ENCODE results near the gene KCNC3.

DNA sequence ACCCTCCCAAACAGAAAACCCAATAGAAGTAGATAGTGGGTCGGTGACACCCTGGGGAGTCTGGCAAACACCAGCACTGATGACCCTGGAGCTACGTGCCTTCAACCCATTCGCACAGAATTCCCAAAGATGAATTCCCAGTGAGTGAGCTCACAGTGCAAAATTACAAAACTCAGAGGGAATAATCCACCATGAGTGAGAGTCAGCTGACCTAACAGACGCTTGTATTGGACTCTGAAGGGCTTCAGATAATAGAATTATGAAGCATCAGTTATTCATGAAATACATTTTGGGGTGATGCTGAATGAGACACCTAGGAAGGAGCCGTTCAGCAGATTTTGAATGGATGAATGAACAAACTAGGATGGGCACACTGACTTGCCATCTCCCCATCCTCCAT, 40.2 kb downstream of the KCNC3 start:
- TF ChIP-seq YY1 (IDR thresholded peaks at IDR 0.05; ENCODE audit: insufficient read depth, insufficient read length) = no peak
- no peak for TF ChIP-seq ZNF274 (IDR thresholded peaks at IDR 0.05; ENCODE audit: low read depth, low read length)
- no peak for TF ChIP-seq SUZ12 (IDR thresholded peaks at IDR 0.05; ENCODE audit: extremely low read depth, insufficient read depth, insufficient read length)

All from NT2/D1 (cell line).